SK-N-SH (cell line): ENCODE data around the gene SLC15A1. TPM values are rescaled to one million over a fixed set of nuclear protein-coding genes. Genes with fewer than 3 reads are reported as not detected.

ENCODE experiments used
- CTCF ChIA-PET: fragments of 300-600, 350-600 bp; formaldehyde crosslinking; extraction: SDS; loops from one replicate; lab custom pipeline; 2021; lab: Yijun Ruan, JAX
- POLR2A ChIA-PET: fragments of 350-600 bp; sonication (Branson Sonifier 250); formaldehyde crosslinking; extraction: SDS; loops from one replicate; lab custom pipeline; 2020; ENCODE audit warnings: antibody characterized with exemption, inconsistent platforms; lab: Yijun Ruan, JAX
- DNase-seq: peaks from one replicate; pipeline ENCODE4 v3.0.0; 2012
- H2AFZ ChIP-seq: fragments of 200-600 bp; sonication (generic); 2 replicates; pipeline ENCODE4 v1.8.1; 2016; ENCODE audit warnings: antibody characterized with exemption, mild to moderate bottlenecking, low read depth
- H3F3A ChIP-seq: fragments of 200-600 bp; sonication (generic); replicated peaks from 2 replicates; pipeline ENCODE3; 2016; ENCODE audit warnings: antibody characterized with exemption, mild to moderate bottlenecking; ENCODE audit not compliant: insufficient read depth
- H3K27ac ChIP-seq, 2 experiments: fragments of 200-500 bp in 1 of 2; fragments of 200-600 bp in 1 of 2; sonication (Bioruptor generic) in 1 of 2; sonication (generic), shearing (Covaris generic) in 1 of 2; 2 replicates each; pipeline versions ENCODE4 v1.5.1 to v1.6.1; 2014 to 2016; ENCODE audit warnings: low read depth in 2 of 2, inconsistent platforms in 1 of 2, low read length in 1 of 2, mild to moderate bottlenecking in 1 of 2, mixed read lengths in 1 of 2
- H3K27me3 ChIP-seq: fragments of 200-600 bp; sonication (generic), shearing (Covaris generic); 2 replicates; pipeline ENCODE4 v1.6.1; 2016; ENCODE audit warnings: mixed run types; ENCODE audit not compliant: insufficient read depth
- H3K36me3 ChIP-seq, 2 experiments: fragments of 200-500 bp in 1 of 2; fragments of 200-600 bp in 1 of 2; sonication (Bioruptor generic) in 1 of 2; sonication (generic) in 1 of 2; replicated peaks in 1 of 2; 2 replicates each; pipeline versions ENCODE3 to v1.5.1; 2014 to 2016; ENCODE audit warnings: low read length in 1 of 2, mild to moderate bottlenecking in 1 of 2; ENCODE audit not compliant: insufficient read depth in 2 of 2, control insufficient read depth in 1 of 2
- H3K4me1 ChIP-seq, 2 experiments: fragments of 200-500 bp in 1 of 2; fragments of 200-600 bp in 1 of 2; sonication (Bioruptor generic) in 1 of 2; sonication (generic), shearing (Covaris generic) in 1 of 2; 2 replicates each; pipeline versions ENCODE4 v1.5.1 to v1.6.1; 2014 to 2016; ENCODE audit warnings: low read depth in 1 of 2, low read length in 1 of 2, mixed run types in 1 of 2; ENCODE audit not compliant: insufficient read depth in 2 of 2, control insufficient read depth in 1 of 2
- H3K4me2 ChIP-seq: fragments of 200-600 bp; sonication (generic), shearing (Covaris generic); 2 replicates; pipeline ENCODE4 v1.6.1; 2017; ENCODE audit warnings: mixed run types
- H3K4me3 ChIP-seq, 2 experiments: fragments of 200-500 bp in 1 of 2; fragments of 200-600 bp in 1 of 2; sonication (Bioruptor generic) in 1 of 2; sonication (generic), shearing (Covaris generic) in 1 of 2; 2 replicates each; pipeline versions ENCODE4 v1.5.1 to v1.8.1; 2014 to 2016; ENCODE audit warnings: low read depth in 2 of 2, inconsistent platforms in 1 of 2, low read length in 1 of 2, mild to moderate bottlenecking in 1 of 2, mixed read lengths in 1 of 2, moderate library complexity in 1 of 2
- H3K79me2 ChIP-seq: fragments of 200-600 bp; sonication (generic); 2 replicates; pipeline ENCODE4 v1.8.1; 2017; ENCODE audit warnings: mild to moderate bottlenecking; ENCODE audit not compliant: insufficient read depth
- H3K9ac ChIP-seq: fragments of 200-600 bp; sonication (generic); 2 replicates; pipeline ENCODE4 v1.6.1; 2017; ENCODE audit warnings: mixed run types
- H3K9me2 ChIP-seq: fragments of 200-600 bp; sonication (generic); 2 replicates; pipeline ENCODE4 v1.6.1; 2017; ENCODE audit warnings: mixed run types
- H3K9me3 ChIP-seq: fragments of 200-600 bp; sonication (generic); 2 replicates; pipeline ENCODE4 v1.6.1; 2017; ENCODE audit warnings: mixed run types, mild to moderate bottlenecking, moderate library complexity
- H4K20me1 ChIP-seq: fragments of 200-600 bp; sonication (generic); 2 replicates; pipeline ENCODE4 v1.6.1; 2017; ENCODE audit warnings: mild to moderate bottlenecking, mixed run types; ENCODE audit not compliant: insufficient read depth
- FOSL2 ChIP-seq: IDR thresholded peaks from 2 replicates; pipeline ENCODE4 v1.4.0; 2012; ENCODE audit warnings: low read depth, mild to moderate bottlenecking, moderate library complexity, borderline replicate concordance
- FOXJ3 ChIP-seq: sonication (generic); formaldehyde crosslinking; IDR thresholded peaks from 2 replicates; pipeline ENCODE4 v1.5.1; 2020; ENCODE audit warnings: mild to moderate bottlenecking, missing genetic modification reagents
- GABPA ChIP-seq: IDR thresholded peaks from 2 replicates; pipeline ENCODE4 v1.4.0; 2012; ENCODE audit warnings: low read depth, mild to moderate bottlenecking
- GATA2 ChIP-seq: sonication (generic); formaldehyde crosslinking; IDR thresholded peaks from 2 replicates; pipeline ENCODE4 v1.5.0; 2020; ENCODE audit warnings: mild to moderate bottlenecking, missing genetic modification reagents
- JUND ChIP-seq: IDR thresholded peaks from 2 replicates; pipeline ENCODE4 v1.4.0; 2012
- NFIC ChIP-seq: IDR thresholded peaks from 2 replicates; pipeline ENCODE4 v1.4.0; 2012; ENCODE audit warnings: borderline replicate concordance
- POLR2AphosphoS5 ChIP-seq: IDR thresholded peaks from 2 replicates; pipeline ENCODE4 v1.6.1; 2012; ENCODE audit warnings: low read depth, low read length
- SMC3 ChIP-seq: IDR thresholded peaks from 2 replicates; pipeline ENCODE4 v1.6.1; 2012; ENCODE audit warnings: low read depth, low read length, improper control_type of control experiment
- WGBS: methylation state at CpG from one replicate; pipeline ENCODE4 v1.1.6; 2017; ENCODE audit warnings: low lambda C conversion rate; 5-methylcytosine and 5-hydroxymethylcytosine counted together
- polyA plus RNA-seq, 3 experiments: library from polyadenylated mRNA; depleted of rRNA; stranded (reverse); fragments of >200 nt; gene quantifications; 2 replicates each; pipeline ENCODE4 v1.2.3, GENCODE V29; 2012
- TF ChIP-seq, protein P1 (sequence below): IDR thresholded peaks from 2 replicates; pipeline ENCODE4 v1.6.1; 2012; ENCODE audit warnings: mild to moderate bottlenecking, low read depth, low read length, moderate library complexity
- TF ChIP-seq, protein P2 (sequence below): IDR thresholded peaks from 2 replicates; pipeline ENCODE4 v1.4.0; 2012; ENCODE audit warnings: low read depth, borderline replicate concordance

The SLC15A1 gene
- polyA plus RNA-seq, 1 of the 3 experiments (the other 2 are of a cell fraction): not detected

DNA sequence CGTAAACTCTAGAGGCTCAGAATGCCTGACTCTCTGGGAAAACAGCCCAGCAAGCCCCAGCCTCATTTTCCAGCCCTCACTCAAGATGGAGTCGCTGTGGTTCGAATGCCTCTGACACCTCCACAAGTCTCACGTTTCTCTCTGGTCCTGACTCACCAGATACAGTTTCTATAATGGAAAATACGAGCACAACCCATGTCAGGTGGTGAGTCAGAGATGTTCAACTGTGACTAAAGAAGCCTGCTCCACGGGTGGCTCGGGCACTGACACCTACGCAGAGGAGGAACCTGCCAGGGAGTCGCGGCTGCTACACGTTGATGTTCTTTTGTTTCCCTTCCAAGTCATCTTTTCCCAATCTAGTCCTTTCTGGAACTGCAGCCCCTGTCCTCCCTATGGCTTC, 88.4 kb downstream of the SLC15A1 start:
- CTCF ChIA-PET: no interaction called here
- TF ChIP-seq GATA2 (CRISPR knock-in tag) (no peak), NFIC (no peak), GABPA (no peak), SMC3 (no peak)
- TF ChIP-seq, all 33 proteins: peak for 0
- no peak for DNase-seq
- no peak overlapping the region for H3K4me2 ChIP-seq
- no peak overlapping the region for H3K9ac ChIP-seq
- POLR2A ChIA-PET: no interaction called here
- no peaks in the 10 kb centered on the region for H3K36me3 ChIP-seq
- WGBS: 62% methylated on average over 9 of the region's 11 CpGs
- no peaks in the 10 kb centered on the region for H3K9me2 ChIP-seq
- H3K4me1 ChIP-seq: peaks cover 0 to 9% of the 10 kb centered on the region in 2 experiments; a peak in 1 of 4 replicates
- no peaks in the 10 kb centered on the region for H4K20me1 ChIP-seq
- no peaks in the 10 kb centered on the region for H3K79me2 ChIP-seq
- no peaks in the 10 kb centered on the region for H3K9me3 ChIP-seq
- H3K4me3 ChIP-seq: no peak overlapping the region
- no peak overlapping the region for H3K27ac ChIP-seq
- H2AFZ ChIP-seq: no peak overlapping the region
- H3F3A ChIP-seq: no peaks in the 10 kb centered on the region
- no peaks in the 10 kb centered on the region; the same call in none of the 2 replicates for H3K27me3 ChIP-seq

DNA sequence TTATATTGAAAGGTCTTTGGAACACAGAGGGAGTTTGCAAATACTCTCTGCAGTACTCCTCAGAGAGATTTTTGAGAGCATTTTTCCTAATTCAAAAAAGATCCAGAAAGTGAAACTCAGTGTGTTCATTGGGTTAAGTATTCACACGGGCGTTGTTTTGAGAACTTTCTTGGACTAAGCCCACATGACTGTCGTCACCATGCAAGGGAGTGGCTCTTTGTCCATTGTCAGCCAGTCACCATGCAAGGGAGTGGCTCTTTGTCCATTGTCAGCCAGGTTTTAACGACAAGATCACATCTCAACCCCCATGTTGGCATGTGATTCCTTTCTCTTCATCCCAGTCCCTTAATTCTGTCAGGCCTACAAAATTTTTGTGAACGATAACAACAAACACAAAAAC, 94.3 kb downstream of the SLC15A1 start:
- Histone ChIP-seq H3K4me3 (no peak overlapping the region), H3K9me3 (no peaks in the 10 kb centered on the region), H3K9ac (no peak overlapping the region), H3K36me3 (no peaks in the 10 kb centered on the region), H3K27ac (no peak overlapping the region), H3K27me3 (no peaks in the 10 kb centered on the region), H3K9me2 (no peaks in the 10 kb centered on the region), H3F3A (no peaks in the 10 kb centered on the region), H4K20me1 (no peaks in the 10 kb centered on the region), H3K79me2 (no peaks in the 10 kb centered on the region), H3K4me1 (peaks cover 0 to 15% of the 10 kb centered on the region in 2 experiments; a peak in 2 of 4 replicates), H3K4me2 (no peak overlapping the region), H2AFZ (no peak overlapping the region)
- CTCF ChIA-PET: no interaction called here
- no peak for DNase-seq
- WGBS: 85% methylated on average over 5 of the region's 5 CpGs
- TF ChIP-seq FOSL2 (no peak), POLR2AphosphoS5 (no peak), FOXJ3 (no peak), JUND (no peak)
- TF ChIP-seq, protein P1, sequence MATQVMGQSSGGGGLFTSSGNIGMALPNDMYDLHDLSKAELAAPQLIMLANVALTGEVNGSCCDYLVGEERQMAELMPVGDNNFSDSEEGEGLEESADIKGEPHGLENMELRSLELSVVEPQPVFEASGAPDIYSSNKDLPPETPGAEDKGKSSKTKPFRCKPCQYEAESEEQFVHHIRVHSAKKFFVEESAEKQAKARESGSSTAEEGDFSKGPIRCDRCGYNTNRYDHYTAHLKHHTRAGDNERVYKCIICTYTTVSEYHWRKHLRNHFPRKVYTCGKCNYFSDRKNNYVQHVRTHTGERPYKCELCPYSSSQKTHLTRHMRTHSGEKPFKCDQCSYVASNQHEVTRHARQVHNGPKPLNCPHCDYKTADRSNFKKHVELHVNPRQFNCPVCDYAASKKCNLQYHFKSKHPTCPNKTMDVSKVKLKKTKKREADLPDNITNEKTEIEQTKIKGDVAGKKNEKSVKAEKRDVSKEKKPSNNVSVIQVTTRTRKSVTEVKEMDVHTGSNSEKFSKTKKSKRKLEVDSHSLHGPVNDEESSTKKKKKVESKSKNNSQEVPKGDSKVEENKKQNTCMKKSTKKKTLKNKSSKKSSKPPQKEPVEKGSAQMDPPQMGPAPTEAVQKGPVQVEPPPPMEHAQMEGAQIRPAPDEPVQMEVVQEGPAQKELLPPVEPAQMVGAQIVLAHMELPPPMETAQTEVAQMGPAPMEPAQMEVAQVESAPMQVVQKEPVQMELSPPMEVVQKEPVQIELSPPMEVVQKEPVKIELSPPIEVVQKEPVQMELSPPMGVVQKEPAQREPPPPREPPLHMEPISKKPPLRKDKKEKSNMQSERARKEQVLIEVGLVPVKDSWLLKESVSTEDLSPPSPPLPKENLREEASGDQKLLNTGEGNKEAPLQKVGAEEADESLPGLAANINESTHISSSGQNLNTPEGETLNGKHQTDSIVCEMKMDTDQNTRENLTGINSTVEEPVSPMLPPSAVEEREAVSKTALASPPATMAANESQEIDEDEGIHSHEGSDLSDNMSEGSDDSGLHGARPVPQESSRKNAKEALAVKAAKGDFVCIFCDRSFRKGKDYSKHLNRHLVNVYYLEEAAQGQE: no peak
- TF ChIP-seq, protein P2, sequence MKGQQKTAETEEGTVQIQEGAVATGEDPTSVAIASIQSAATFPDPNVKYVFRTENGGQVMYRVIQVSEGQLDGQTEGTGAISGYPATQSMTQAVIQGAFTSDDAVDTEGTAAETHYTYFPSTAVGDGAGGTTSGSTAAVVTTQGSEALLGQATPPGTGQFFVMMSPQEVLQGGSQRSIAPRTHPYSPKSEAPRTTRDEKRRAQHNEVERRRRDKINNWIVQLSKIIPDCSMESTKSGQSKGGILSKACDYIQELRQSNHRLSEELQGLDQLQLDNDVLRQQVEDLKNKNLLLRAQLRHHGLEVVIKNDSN: no peak
- POLR2A ChIA-PET: no interaction called here
